Stimulated activated CD4-positive, alpha-beta T cell treated with anti-CD3 and anti-CD28 coated beads, Interleukin-15, amount 100 ng/mL, for 24 hours (primary cell): ENCODE data around the gene PTGER2.
A peak's percentile ranks its signal among the peaks of the same experiment; 100 is the strongest.

Source experiments
- DNase-seq: peaks from one replicate; pipeline ENCODE4 v3.0.0-alpha.2; 2020

Gene PTGER2, protein sequence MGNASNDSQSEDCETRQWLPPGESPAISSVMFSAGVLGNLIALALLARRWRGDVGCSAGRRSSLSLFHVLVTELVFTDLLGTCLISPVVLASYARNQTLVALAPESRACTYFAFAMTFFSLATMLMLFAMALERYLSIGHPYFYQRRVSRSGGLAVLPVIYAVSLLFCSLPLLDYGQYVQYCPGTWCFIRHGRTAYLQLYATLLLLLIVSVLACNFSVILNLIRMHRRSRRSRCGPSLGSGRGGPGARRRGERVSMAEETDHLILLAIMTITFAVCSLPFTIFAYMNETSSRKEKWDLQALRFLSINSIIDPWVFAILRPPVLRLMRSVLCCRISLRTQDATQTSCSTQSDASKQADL

GRCh38 chr14:52313903-52314594 lies at the start of gene PTGER2:
PTGER2 (plus strand) TSS chr14:52314312; CDS start chr14:52314549, 237 bp downstream.
- peak; percentile 87 for DNase-seq

GRCh38 chr14:52265253-52265652 lies 48.9 kb upstream of the PTGER2 start:
- DNase-seq = no peak

DNA sequence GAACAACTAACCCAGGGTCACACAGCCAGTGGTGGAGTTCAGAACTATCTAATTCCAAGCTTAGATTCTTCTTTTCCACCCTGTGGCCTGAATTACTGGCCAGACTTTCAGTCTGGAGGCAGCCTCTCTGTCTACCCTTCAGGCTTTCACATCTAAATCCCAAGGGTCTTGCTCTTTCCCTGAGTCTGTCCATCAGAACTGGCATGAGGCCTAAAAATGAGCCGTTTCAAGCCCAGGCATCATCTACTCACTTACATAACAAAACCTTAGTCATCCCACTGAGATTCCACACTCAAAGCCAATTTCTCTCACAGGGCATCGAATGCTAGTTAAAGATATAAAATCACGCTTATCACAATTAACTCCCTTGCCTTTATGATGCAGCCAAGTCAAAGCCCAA lies 47.9 kb upstream of the PTGER2 start:
- no peak for DNase-seq

- DNase-seq = no peak
Measured at GRCh38 chr14:52266782-52267181, 47.3 kb upstream of the PTGER2 start.

DNA sequence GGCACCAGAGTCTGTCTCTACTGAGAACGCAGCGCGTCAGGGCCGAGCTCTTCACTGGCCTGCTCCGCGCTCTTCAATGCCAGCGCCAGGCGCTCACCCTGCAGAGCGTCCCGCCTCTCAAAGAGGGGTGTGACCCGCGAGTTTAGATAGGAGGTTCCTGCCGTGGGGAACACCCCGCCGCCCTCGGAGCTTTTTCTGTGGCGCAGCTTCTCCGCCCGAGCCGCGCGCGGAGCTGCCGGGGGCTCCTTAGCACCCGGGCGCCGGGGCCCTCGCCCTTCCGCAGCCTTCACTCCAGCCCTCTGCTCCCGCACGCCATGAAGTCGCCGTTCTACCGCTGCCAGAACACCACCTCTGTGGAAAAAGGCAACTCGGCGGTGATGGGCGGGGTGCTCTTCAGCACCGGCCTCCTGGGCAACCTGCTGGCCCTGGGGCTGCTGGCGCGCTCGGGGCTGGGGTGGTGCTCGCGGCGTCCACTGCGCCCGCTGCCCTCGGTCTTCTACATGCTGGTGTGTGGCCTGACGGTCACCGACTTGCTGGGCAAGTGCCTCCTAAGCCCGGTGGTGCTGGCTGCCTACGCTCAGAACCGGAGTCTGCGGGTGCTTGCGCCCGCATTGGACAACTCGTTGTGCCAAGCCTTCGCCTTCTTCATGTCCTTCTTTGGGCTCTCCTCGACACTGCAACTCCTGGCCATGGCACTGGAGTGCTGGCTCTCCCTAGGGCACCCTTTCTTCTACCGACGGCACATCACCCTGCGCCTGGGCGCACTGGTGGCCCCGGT lies 46.4 kb upstream of the PTGER2 start, which contains the start of gene PTGDR:
PTGDR (plus strand) TSS at position 198 of the 778 bp plus-strand sequence; CDS start at position 315, 117 bp downstream.
- DNase-seq = peak; percentile 60

DNA sequence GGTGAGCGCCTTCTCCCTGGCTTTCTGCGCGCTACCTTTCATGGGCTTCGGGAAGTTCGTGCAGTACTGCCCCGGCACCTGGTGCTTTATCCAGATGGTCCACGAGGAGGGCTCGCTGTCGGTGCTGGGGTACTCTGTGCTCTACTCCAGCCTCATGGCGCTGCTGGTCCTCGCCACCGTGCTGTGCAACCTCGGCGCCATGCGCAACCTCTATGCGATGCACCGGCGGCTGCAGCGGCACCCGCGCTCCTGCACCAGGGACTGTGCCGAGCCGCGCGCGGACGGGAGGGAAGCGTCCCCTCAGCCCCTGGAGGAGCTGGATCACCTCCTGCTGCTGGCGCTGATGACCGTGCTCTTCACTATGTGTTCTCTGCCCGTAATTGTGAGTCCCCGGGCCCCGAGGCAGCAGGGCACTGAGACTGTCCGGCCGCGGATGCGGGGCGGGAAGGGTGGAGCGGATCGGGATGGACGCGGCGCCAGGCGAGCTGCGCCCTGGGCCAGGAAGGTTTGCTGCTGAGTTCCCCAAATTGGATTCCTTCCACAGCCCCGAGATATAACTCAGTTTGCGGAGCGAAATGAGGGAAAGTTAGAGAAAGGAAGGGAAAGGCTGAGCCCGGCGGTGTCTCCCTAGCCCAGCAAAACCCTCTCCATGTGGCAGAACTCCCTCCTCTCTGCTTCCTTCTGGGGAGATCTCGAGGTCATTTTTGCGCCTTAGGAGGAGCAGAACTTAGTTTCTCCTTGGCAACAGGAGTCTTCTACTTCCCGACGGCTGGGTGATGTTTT lies 45.6 kb upstream of the PTGER2 start:
- DNase-seq = peak; percentile 51

DNA sequence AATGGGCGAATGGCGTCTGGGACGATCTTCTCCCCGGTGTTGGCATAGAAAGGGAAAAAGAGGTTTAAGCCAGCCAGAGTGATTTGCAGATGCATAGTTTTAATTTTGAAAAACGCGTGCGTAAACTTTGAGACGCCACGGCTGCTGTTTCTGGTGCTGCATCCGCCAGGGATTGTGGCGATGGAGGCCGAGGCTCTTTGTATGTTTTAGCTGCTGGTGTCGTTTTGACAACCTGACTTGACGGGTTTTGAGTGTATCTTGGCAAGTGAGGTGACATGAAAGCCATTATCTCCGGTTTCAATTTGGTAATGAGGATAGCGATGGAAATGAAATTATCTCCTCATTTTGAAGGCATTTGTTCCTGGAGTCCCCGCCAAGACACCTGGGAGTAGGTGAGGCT lies 45.0 kb upstream of the PTGER2 start:
- DNase-seq = no peak

- DNase-seq = no peak
Measured at GRCh38 chr14:52269982-52270381, 44.1 kb upstream of the PTGER2 start.

GRCh38 chr14:52271538-52271937 lies 42.6 kb upstream of the PTGER2 start:
- DNase-seq = no peak

DNA sequence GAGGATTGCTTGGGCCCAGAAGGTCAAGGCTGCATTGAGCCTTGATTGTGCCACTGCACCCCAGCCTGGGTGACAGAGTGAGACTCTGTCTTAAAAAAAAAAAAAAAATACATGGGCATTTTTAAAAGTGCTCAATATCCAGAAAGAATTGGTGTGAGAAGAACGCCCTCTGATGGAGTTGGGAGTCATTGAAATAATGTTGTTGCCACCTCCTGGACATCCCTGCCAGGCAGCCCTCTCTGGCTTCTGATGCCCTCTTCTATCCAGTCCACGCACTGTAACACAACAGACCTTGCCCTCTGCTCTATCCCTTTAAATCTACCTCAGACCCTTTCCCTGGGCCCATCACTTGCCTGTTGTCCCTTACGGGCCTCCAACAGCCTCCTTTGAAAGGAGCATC lies 41.7 kb upstream of the PTGER2 start:
- DNase-seq = peak; percentile 14

DNA sequence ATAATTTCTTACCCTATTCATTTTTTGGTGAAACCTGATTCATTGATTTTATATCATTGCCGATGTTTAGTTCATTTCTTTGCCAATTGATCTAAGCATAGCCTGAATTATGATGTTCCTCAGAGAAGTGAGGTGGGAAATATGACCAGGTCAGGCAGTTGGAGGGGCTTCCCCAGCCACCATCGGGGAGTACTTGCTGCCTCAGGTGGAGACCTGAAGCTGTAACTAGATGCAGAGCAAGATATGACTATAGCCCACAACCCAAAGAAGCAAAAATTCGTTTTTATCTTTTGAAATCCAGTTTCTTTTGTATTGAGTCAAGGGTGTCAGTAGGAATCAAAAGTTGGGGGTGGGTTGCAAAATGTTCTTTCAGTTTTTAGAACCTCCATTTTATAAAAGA lies 38.7 kb upstream of the PTGER2 start:
- DNase-seq = no peak

DNA sequence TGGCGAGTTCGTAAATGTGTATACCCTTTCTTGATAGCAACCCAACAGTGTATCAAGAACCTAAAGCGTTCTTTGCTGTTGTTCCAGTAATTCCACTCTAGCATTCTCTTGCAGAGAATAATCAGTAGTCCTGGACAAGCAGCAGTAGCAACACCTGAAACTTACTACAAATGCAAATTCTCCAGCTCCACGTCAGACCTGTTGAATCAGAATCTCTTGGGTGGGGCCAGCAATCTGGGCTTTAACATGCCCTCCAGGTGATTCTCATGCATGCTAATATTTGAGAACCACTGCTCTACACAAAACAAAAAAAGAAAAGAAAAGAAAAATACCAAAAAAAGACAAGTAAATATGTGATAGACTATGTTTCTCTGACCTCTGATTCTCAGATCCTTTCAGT lies 36.6 kb upstream of the PTGER2 start:
- DNase-seq = no peak

DNA sequence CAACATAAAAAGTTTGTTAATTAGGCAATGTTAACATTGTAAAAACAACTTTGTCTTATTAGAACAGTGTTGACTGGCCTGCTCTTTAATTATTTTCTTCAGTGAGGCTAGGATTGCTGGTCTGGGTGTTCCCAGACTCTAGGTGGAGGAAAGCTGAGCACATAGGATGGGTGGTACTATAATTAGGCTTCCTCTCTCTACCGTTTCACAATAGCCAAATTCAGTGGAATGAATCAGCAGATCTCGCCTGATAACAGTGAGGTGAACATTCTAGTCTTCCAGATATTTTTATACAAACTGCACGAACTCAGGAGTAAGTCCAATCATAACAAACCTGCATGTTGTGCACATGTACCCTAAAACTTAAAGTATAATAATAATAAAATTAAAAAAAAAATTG lies 34.7 kb upstream of the PTGER2 start:
- DNase-seq = no peak

DNA sequence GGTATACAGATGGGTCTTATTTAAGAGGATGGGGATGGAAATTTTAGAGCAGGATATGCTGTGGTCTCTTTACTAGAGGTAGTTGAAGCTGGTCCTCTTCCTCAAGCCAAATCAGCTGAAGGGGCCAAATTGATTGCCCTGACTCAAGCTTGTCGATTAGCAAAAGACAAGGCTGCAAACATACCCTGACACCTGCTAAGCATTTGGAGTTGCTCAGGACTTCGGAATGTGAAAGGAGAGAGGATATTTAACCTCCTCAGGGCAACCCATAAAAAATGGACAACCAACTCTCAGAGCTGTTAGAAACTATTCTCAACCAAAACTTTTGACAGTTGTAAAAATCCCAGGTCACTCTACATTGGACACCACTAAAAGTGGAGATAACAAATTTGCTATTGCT lies 31.0 kb upstream of the PTGER2 start:
- DNase-seq = no peak

- DNase-seq = no peak
Measured at GRCh38 chr14:52286661-52287649, 27.2 kb upstream of the PTGER2 start.

- no peak for DNase-seq
Measured at GRCh38 chr14:52296378-52296777, 17.7 kb upstream of the PTGER2 start.

DNA sequence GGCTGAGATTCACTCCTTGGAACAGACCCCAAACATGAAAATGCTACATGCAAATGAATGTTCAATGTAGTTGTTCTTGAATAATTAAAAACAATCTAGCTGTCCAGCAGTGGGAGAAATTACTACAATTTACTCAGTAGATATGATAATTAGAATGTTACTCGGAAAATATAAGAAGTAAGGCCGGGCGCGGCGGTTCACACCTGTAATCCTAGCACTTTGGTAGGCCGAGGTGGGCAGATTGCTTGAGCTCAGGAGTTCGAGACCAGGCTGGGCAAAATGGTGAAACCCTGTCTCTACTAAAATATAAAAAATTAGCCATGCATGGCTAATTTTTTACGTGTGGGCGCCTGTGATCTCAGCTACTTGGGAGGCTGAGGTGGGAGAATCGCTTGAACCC lies 15.3 kb upstream of the PTGER2 start:
- DNase-seq = no peak

DNA sequence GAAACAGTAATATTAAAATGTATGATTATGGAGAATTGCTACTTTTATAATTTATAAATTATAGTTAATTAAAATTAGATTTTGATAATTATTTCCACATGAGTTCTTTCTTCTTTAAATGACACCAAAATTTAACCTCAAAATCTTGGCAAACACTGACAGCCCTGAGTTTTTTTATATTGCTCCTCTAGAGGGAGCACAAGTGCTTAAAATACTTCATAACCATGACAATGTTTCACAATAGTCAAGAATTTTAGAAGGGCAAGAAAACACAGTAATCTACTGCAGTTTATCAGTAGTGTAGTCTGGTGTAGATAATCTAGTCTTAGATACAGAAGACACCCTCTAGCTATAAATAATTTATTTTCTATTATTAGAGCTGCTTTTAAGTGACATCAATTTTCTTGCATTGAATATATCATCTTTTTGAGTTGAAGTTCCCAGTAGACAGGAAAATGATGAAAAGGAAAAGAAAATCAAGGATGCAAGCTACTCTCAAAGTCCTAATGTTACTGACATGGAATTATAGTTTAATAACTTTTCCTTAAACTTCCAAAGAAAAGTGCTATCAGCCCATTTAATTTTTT lies 14.3 kb upstream of the PTGER2 start:
- no peak for DNase-seq

- no peak for DNase-seq
Measured at GRCh38 chr14:52303236-52303635, 10.9 kb upstream of the PTGER2 start.

- DNase-seq = no peak
Measured at GRCh38 chr14:52304248-52304904, 9.7 kb upstream of the PTGER2 start.

DNA sequence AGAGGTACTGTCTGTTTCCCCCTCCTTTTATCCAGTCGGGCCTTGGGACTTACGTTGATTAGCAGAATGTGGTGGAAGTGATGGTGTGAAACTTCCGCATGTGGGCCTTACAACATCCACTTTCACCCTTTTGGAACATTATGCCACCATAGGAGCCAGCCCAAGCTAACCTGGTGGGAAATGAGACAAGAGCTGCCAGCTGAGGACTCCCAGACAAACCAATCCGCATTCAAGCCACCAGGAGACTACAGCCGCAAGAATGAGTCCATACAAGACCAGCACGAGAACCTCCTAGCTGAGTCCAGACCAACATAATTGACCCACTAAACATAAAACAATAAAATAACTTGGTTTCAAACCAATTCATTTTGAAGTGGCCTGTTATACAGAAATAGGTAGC lies 9.1 kb upstream of the PTGER2 start:
- DNase-seq = no peak
